Islet precursor cell (in vitro differentiated cells): ENCODE measurements around the gene PARM1.
"Not testable (repeated sequence)": the region's sequence is repeated elsewhere in the genome, so short reads cannot be mapped to it uniquely, and the experiment has no call there.

ENCODE experiments used
- DNase-seq: peaks from one replicate; pipeline ENCODE4 v3.0.0-alpha.2; 2018

The PARM1 gene

GRCh38 chr4:74994436-74994835 lies 61.5 kb downstream of the PARM1 start:
- DNase-seq: not testable (repeated sequence)

- no peak for DNase-seq
Measured at GRCh38 chr4:74996996-74997395, 64.1 kb downstream of the PARM1 start.

- no peak for DNase-seq
Measured at GRCh38 chr4:74997948-74998729, 65.2 kb downstream of the PARM1 start.

DNA sequence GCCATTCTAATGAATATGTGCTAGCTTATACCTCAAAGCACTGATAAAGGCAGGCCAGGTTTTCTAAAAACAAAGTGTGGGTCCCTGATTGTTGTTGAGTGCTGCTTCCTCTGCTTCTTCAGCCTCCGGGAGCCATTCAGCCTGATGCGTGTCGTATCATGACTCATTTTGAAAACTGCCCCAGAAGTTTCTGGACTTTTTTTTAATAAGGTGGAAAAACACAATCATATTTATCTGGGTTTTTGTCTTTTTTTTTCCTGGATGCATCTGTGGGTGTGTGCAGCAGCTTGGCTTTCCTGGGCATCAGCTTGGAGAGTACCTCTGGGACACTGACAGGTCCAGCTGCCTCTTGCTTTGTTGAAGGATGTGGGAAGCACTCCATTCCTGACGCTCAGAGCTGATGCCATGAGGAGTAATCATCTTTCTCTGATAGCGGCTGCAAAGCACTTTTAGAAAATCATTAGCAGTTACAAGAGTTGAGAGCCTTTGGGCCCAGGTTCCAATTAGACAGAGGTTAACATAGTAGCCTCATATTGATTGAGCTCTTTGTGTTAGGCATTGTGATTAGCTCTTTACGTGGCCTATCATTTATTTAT lies 66.9 kb downstream of the PARM1 start:
- DNase-seq: no peak

- DNase-seq: no peak
Measured at GRCh38 chr4:75001871-75002270, 69.0 kb downstream of the PARM1 start.

DNA sequence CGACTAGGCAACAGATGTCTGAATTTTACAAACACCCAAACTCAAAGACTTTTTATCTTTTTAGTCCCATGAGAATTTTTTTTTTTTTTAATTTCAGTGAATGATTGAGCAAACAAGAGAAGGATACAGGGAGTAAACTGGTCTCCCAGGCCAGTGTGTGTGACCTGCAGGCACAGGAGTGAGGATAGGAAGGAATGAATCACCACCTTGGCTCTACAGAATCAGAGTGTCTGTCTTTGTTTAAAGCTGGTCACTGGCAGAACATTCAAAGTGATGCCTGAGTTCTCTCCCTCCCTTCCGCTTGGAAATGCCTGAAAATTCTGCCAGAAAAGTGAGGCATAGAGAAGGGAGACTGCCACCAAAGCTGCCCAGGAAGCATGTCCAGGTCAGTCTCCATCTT lies 69.5 kb downstream of the PARM1 start:
- no peak for DNase-seq

GRCh38 chr4:75003979-75004378 lies 71.1 kb downstream of the PARM1 start:
- DNase-seq: no peak

DNA sequence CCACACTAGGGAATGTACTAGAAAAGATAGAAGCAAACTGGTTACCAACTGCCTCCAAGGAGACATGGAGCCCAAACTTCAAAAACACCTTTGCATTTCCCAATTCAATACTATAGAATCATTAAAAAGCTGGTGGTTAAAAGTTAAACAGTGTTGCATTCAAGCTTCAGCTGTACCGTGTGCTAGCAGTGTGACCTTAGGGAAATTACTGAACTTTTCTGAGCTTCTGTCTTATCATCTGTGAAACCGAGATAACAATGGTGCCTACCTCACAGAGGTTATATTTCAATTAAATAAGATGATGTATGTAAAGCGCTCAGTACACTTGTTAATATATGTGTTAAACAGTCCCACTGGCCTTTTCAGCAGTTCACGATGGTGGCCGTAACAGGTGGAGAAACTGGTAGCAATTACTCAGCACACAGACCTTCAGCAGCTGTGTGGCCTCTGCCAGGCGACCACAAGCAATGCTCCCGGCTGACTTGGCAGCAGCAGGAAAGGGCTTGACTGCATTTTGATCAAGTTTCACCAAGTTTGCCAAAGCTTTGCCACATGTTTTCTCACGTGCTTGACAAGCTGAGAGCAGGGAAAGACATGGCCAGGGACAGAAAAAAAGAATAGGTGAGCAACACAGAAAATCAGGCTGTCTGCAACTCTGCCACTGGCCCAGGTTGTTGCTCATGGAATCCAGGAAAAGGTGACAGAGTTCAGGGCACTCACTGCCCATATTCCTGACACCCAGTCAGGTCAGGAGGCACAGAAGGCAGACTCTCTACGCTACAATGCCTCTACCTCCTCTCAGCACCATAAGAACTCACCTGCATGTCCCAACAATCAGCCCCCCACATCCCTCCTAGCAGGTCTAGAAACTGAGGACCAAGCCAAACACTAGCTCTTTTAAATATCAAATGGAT lies 72.1 kb downstream of the PARM1 start:
- DNase-seq: no peak

- no peak for DNase-seq
Measured at GRCh38 chr4:75005727-75006126, 72.8 kb downstream of the PARM1 start.

DNA sequence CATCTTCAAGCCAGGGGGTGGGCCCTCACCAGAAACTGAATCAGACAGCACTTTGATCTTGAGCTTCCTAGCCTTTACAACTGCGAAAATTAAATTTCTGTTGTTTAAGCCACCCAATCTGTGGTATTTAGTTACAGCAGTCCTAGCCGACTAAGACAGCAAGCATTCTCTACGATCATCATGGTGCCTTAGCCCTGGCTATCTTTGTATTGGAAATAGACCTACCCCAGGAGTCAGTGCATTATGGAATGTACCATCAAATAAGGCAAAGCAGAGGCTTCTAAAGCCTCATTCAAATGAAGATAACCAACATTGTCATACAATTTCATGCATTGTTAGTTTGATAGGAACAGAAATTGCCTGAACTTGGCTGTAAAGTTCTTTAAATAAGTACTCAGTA lies 75.0 kb downstream of the PARM1 start:
- DNase-seq: no peak

GRCh38 chr4:75009138-75009537 lies 76.2 kb downstream of the PARM1 start:
- DNase-seq: no peak

GRCh38 chr4:75011131-75011795 lies 78.3 kb downstream of the PARM1 start:
- DNase-seq: no peak

GRCh38 chr4:75015627-75016026 lies 82.7 kb downstream of the PARM1 start:
- no peak for DNase-seq

GRCh38 chr4:75016472-75016871 lies 83.6 kb downstream of the PARM1 start:
- peak; percentile 57 for DNase-seq

DNA sequence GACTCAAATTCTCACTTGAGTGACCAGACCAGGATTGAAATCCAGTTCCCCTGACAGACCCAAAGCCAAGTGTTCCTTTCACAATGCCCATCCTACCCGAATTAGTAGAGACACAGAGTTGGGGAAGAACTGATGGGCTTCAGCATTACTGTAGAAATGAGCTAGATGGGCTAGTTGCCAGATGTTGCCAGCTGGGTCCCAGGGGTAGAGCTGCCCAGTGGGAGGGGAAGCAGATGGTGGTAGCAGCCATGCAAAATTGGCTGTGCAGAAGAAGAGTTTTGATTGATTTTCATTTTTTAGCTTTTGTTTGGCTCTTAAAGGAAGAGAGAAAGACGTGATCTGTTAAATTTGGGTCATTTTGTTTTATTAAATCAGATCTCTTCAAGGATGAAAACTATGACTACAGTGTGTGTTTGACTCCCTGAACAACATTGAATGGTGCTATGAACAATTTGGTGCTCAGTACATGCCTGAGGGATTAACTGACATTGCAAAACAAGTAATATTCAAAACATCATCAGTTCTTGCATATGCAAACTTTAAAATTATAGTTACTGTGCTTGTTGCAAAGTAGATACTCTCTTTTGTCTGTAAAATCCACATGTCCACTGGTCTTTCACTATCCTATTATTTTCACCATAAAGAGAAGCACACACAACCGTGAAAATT lies 86.0 kb downstream of the PARM1 start:
- DNase-seq: no peak

- DNase-seq: no peak
Measured at GRCh38 chr4:75025431-75025830, 92.5 kb downstream of the PARM1 start.

GRCh38 chr4:75028196-75028854 lies 95.4 kb downstream of the PARM1 start:
- DNase-seq: no peak

GRCh38 chr4:75030028-75030427 lies 97.1 kb downstream of the PARM1 start:
- no peak for DNase-seq

- DNase-seq: no peak
Measured at GRCh38 chr4:75030649-75031235, 97.8 kb downstream of the PARM1 start.

DNA sequence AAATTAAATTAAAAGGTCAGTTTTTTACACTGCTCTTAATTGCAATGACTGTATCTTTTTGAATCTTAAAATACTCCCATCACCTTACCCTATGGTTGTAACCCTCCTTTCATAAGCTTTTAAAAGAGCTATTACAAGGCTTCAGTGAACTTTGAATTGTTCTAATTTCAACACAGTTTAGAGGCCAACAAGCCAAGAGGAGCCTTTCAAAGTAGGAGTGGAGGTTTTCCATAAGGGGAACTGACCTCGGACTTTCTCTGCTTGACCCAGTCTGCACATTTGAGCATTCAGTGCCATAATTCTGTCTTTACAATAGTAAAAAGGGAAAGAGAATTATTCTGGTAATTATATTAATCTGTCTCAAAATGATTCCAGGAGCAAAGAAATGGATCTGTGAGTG lies 98.9 kb downstream of the PARM1 start:
- no peak for DNase-seq

GRCh38 chr4:75034523-75034922 lies 101.6 kb downstream of the PARM1 start:
- no peak for DNase-seq

GRCh38 chr4:75035321-75035720 lies 102.4 kb downstream of the PARM1 start:
- no peak for DNase-seq
